ENCODE measurements around the gene ISG15.

GRCh38 chr1:980137-980571 lies 33.1 kb upstream of the ISG15 start:
- TF ChIP-seq, protein P1, sequence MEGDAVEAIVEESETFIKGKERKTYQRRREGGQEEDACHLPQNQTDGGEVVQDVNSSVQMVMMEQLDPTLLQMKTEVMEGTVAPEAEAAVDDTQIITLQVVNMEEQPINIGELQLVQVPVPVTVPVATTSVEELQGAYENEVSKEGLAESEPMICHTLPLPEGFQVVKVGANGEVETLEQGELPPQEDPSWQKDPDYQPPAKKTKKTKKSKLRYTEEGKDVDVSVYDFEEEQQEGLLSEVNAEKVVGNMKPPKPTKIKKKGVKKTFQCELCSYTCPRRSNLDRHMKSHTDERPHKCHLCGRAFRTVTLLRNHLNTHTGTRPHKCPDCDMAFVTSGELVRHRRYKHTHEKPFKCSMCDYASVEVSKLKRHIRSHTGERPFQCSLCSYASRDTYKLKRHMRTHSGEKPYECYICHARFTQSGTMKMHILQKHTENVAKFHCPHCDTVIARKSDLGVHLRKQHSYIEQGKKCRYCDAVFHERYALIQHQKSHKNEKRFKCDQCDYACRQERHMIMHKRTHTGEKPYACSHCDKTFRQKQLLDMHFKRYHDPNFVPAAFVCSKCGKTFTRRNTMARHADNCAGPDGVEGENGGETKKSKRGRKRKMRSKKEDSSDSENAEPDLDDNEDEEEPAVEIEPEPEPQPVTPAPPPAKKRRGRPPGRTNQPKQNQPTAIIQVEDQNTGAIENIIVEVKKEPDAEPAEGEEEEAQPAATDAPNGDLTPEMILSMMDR (IDR thresholded peaks at IDR 0.05; ENCODE audit: insufficient read depth, low read length, poor library complexity, severe bottlenecking) = no peak
- no peak for TF ChIP-seq EZH2phosphoT487 (conservative IDR thresholded peaks at IDR 0.05; ENCODE audit: low read length)

All from SU-DHL-6 (cell line).